Effector memory CD4-positive, alpha-beta T cell (primary cell): ENCODE measurements around the gene NPAS2.

ENCODE experiments used
- DNase-seq, 3 donors: peaks; one replicate each; pipeline ENCODE4 v3.0.0-alpha.2; 2020
- H3K27ac ChIP-seq: 2 replicates; pipeline ENCODE4 v1.7.0; 2013; ENCODE audit warnings: mild to moderate bottlenecking, low read length, moderate library complexity; ENCODE audit not compliant: insufficient read depth, poor library complexity, severe bottlenecking
- H3K27me3 ChIP-seq: replicated peaks from 2 replicates; pipeline ENCODE4 v1.7.0; 2013; ENCODE audit warnings: mild to moderate bottlenecking, low read length; ENCODE audit not compliant: insufficient read depth, control insufficient read depth, poor library complexity, severe bottlenecking
- H3K36me3 ChIP-seq: 2 replicates; pipeline ENCODE4 v1.7.0; 2013; ENCODE audit warnings: mild to moderate bottlenecking, low read length, moderate library complexity; ENCODE audit not compliant: control insufficient read depth, insufficient read depth
- H3K4me1 ChIP-seq: 2 replicates; pipeline ENCODE4 v1.7.0; 2013; ENCODE audit warnings: low read length, mild to moderate bottlenecking; ENCODE audit not compliant: control insufficient read depth, insufficient read depth, poor library complexity, severe bottlenecking
- H3K4me3 ChIP-seq: 2 replicates; pipeline ENCODE4 v1.7.0; 2013; ENCODE audit warnings: low read length, low read depth, mild to moderate bottlenecking; ENCODE audit not compliant: insufficient read depth, poor library complexity, severe bottlenecking
- H3K9me3 ChIP-seq: 2 replicates; pipeline ENCODE4 v1.7.0; 2013; ENCODE audit warnings: mild to moderate bottlenecking, low read length, moderate library complexity; ENCODE audit not compliant: control insufficient read depth

Gene NPAS2

GRCh38 chr2:100895934-100896685 lies 76.2 kb downstream of the NPAS2 start:
- no peak for DNase-seq
- no peaks in the 10 kb centered on the region for H3K27me3 ChIP-seq
- H3K36me3 ChIP-seq, result no peaks in the 10 kb centered on the region
- H3K4me1 ChIP-seq, result no peaks in the 10 kb centered on the region
- no peak overlapping the region for H3K4me3 ChIP-seq
- no peak overlapping the region for H3K27ac ChIP-seq
- H3K9me3 ChIP-seq, result no peaks in the 10 kb centered on the region

DNA sequence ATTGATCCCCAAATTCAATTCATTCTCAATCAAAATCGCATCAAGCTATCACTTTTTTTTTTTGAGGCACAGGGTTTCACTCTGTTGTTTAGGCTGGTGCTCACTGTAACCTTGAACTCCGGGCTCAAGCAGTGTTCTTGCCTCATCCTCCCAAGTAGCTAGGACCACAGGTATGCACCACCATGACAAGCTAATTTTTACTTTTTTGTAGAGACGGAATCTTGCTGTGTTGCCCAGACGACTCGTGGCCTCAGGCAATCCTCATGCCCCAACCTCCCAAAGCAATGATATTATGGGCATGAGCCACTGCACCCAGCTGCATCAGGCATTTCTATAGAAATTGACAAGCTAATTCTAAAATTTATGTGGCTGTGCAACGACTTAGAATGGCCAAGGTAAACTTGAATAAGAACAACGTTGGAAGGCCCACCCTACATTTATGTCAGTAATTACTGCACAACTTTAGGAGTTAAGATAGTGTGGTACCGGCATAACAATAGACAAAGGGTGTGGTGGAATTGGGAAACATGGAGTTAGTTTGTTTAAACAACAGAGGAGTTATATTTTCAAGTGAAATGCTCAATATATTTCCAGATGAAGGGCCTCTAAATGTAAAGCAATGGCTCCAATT lies 78.2 kb downstream of the NPAS2 start:
- Histone ChIP-seq H3K36me3 (no peaks in the 10 kb centered on the region), H3K4me3 (no peak overlapping the region), H3K27me3 (no peaks in the 10 kb centered on the region), H3K9me3 (no peaks in the 10 kb centered on the region), H3K27ac (no peak overlapping the region), H3K4me1 (no peaks in the 10 kb centered on the region)
- DNase-seq, result no peak

DNA sequence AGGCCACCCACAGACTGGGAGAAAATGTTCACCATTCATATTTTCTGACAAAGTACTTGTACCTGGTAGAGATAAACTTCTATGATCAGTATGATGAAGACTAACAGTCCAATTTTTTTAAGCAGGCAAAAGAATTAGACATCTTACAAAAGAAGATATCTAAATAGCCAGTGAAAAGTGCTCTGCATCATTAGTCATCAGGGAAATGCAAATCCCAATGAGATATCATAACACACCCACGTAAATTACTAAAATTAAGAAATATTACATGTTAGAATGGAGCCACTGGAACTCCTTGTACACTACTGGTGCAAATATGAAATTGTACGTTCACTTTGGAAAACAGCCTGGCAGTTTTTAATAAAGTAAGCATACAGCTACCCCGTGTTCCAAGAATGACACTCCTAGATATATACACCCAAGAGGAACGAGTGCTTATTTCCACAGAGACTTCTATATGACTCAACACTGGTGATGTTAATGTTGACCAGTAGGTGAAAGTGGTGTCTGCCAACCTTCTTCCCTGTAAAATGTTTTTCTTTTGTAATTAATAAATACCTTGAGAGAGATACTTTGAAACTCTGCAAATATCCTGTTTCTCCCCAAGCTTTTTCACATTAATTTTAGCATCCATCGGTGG lies 80.3 kb downstream of the NPAS2 start:
- Histone ChIP-seq H3K27me3 (no peaks in the 10 kb centered on the region), H3K27ac (no peak overlapping the region), H3K36me3 (no peaks in the 10 kb centered on the region), H3K4me3 (no peak overlapping the region), H3K4me1 (no peaks in the 10 kb centered on the region), H3K9me3 (no peaks in the 10 kb centered on the region)
- DNase-seq, result no peak

DNA sequence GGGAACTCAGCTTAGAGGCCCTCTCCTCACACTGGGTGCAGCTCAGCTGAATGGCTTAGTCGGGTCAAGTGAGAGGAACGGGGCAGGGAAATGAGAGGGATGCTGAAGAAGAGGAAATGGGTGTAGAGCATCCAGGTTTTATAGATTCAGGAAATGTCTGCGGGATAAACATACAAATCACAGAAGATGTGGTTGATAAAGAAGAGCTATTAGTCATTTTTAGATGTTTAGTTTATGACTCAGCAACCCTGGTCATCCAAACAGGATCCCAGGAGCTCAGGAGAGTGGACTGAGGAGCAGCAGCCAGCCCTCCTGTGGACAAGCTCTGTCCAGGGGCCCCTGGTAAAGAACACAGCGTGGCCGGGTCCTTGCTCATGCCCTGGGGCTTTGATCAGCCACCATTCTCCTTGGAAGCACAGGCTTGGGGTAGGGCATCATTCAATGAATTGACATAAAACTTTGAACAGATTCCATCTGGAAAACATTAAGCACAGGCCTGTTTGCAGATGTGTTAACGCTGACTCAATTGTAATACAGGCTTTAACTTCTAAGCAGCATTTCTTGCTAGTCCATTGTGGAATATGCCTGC lies 83.0 kb downstream of the NPAS2 start:
- H3K9me3 ChIP-seq, result no peaks in the 10 kb centered on the region
- no peak for DNase-seq
- no peaks in the 10 kb centered on the region for H3K36me3 ChIP-seq
- no peak overlapping the region for H3K4me3 ChIP-seq
- H3K4me1 ChIP-seq, result no peaks in the 10 kb centered on the region
- no peaks in the 10 kb centered on the region for H3K27me3 ChIP-seq
- H3K27ac ChIP-seq, result no peak overlapping the region

GRCh38 chr2:100903534-100904258 lies 83.8 kb downstream of the NPAS2 start:
- H3K27me3 ChIP-seq, result no peaks in the 10 kb centered on the region
- no peak overlapping the region for H3K4me3 ChIP-seq
- H3K4me1 ChIP-seq, result no peaks in the 10 kb centered on the region
- H3K27ac ChIP-seq, result no peak overlapping the region
- DNase-seq, result no peak
- H3K36me3 ChIP-seq, result no peaks in the 10 kb centered on the region
- H3K9me3 ChIP-seq, result no peaks in the 10 kb centered on the region

- H3K4me1 ChIP-seq, result no peaks in the 10 kb centered on the region
Observed at GRCh38 chr2:100905132-100905805, 85.3 kb downstream of the NPAS2 start.

DNA sequence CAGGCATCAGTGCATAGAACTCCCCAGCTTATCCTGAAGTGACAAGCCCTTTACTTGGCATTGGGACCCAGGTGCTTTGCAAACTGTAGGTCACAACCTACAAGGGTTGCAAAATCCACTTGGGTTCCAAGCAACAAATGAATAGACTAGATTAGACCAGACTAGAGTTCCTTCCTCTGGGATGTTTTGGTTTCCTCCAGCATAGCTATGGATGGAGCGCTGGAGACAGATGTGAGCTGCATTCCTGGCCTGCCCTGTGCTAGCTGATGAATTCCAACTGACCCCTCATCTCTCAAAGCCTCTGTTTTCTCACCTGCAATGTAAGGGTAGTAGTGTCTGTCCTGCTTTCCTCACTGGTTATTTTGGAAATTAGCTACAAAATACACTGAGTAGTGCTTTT lies 86.2 kb downstream of the NPAS2 start:
- Histone ChIP-seq H3K36me3 (no peaks in the 10 kb centered on the region), H3K27me3 (no peaks in the 10 kb centered on the region), H3K9me3 (no peaks in the 10 kb centered on the region), H3K4me1 (no peaks in the 10 kb centered on the region), H3K27ac (no peak overlapping the region), H3K4me3 (no peak overlapping the region)
- no peak for DNase-seq

More at GRCh38 chr2:100905132-100905805, 85.3 kb downstream of the NPAS2 start:
- Histone ChIP-seq H3K36me3 (no peaks in the 10 kb centered on the region), H3K27me3 (no peaks in the 10 kb centered on the region), H3K27ac (no peak overlapping the region), H3K4me3 (no peak overlapping the region), H3K9me3 (no peaks in the 10 kb centered on the region)
- no peak for DNase-seq

GRCh38 chr2:100906679-100907078 lies 86.7 kb downstream of the NPAS2 start:
- no peaks in the 10 kb centered on the region for H3K4me1 ChIP-seq
- DNase-seq, result no peak

GRCh38 chr2:100907832-100908231 lies 87.9 kb downstream of the NPAS2 start:
- no peaks in the 10 kb centered on the region for H3K4me1 ChIP-seq
- H3K36me3 ChIP-seq, result no peaks in the 10 kb centered on the region
- H3K9me3 ChIP-seq, result no peaks in the 10 kb centered on the region
- H3K4me3 ChIP-seq, result no peak overlapping the region
- H3K27ac ChIP-seq, result no peak overlapping the region
- no peaks in the 10 kb centered on the region for H3K27me3 ChIP-seq
- DNase-seq, result no peak

More at GRCh38 chr2:100906679-100907078, 86.7 kb downstream of the NPAS2 start:
- no peaks in the 10 kb centered on the region for H3K36me3 ChIP-seq
- no peaks in the 10 kb centered on the region for H3K9me3 ChIP-seq
- no peak overlapping the region for H3K27ac ChIP-seq
- H3K27me3 ChIP-seq, result no peaks in the 10 kb centered on the region
- H3K4me3 ChIP-seq, result no peak overlapping the region
